K562 (cell line): ENCODE data around the gene PLEKHA5. TPM values are rescaled to one million over a fixed set of nuclear protein-coding genes. Genes with fewer than 3 reads are reported as not detected.

Source experiments
- ADNP ChIP-seq: fragments of 200-800 bp; sonication (Bioruptor generic); IDR thresholded peaks from 2 replicates; pipeline ENCODE4 v1.6.1; 2016; ENCODE audit warnings: missing genetic modification characterization, missing compliant biosample characterization
- FOXM1 ChIP-seq, 2 experiments: fragments of 450-650 bp in 1 of 2; sonication (generic) in 1 of 2; formaldehyde crosslinking in 1 of 2; IDR thresholded peaks; 2 replicates each; pipeline versions ENCODE4 v1.6.1 to v1.9.0; 2017 to 2022; ENCODE audit warnings: low read depth in 2 of 2, mild to moderate bottlenecking in 2 of 2, missing genetic modification reagents in 1 of 2, moderate library complexity in 1 of 2
- MAFF ChIP-seq: IDR thresholded peaks from 2 replicates; pipeline ENCODE4 v1.6.1; 2012; ENCODE audit warnings: low read length, improper control_type of control experiment
- NFYB ChIP-seq: IDR thresholded peaks from 2 replicates; pipeline ENCODE4 v1.6.1; 2011; ENCODE audit warnings: mild to moderate bottlenecking, moderate library complexity; ENCODE audit not compliant: insufficient read length; ENCODE audit errors: extremely low read depth
- NUFIP1 ChIP-seq: fragments of 450-650 bp; IDR thresholded peaks from 2 replicates; pipeline ENCODE4 v1.6.1; 2018; ENCODE audit not compliant: partially characterized antibody
- PCBP2 ChIP-seq: fragments of 200-400 bp; formaldehyde crosslinking; IDR thresholded peaks from 2 replicates; pipeline ENCODE4 v1.6.1; 2018; ENCODE audit warnings: low read length, low read depth, mild to moderate bottlenecking, moderate library complexity; ENCODE audit not compliant: poor library complexity, severe bottlenecking
- PTRF ChIP-seq: fragments of 450-650 bp; IDR thresholded peaks from 2 replicates; pipeline ENCODE4 v1.6.1; 2016; ENCODE audit warnings: mild to moderate bottlenecking, missing genetic modification characterization, missing compliant biosample characterization
- SRF ChIP-seq, 2 experiments: fragments of 250-450, 450-650 bp in 1 of 2; sonication (Bioruptor Pico) in 1 of 2; sonication (generic) in 1 of 2; formaldehyde crosslinking; IDR thresholded peaks; 2 replicates each; pipeline versions ENCODE4 v1.5.0 to v1.5.1; 2020 to 2022; ENCODE audit warnings: mild to moderate bottlenecking in 1 of 2, missing genetic modification reagents in 1 of 2
- polyA plus RNA-seq, 8 experiments: library from polyadenylated mRNA; depleted of rRNA in 4 of 8; stranded (reverse) in 5 of 8; unstranded in 3 of 8; fragments of >200 nt; fragmentation: Nextera tagmentation in 2 of 8; fragmentation: Illumina TruSeq in 1 of 8; extraction: Ambion mirVana in 2 of 8; extraction: Trizol in 1 of 8; gene quantifications; 2 replicates each; pipeline versions ENCODE4 v1.2.1 to v1.2.3, GENCODE V29; 2011 to 2014; ENCODE audit warnings: inconsistent platforms in 1 of 8, missing spikeins in 1 of 8
- total RNA-seq, 7 experiments: library from RNA; depleted of rRNA in 6 of 7; stranded (reverse); fragments of >200 nt in 6 of 7; fragmentation: Illumina TruSeq in 2 of 7; extraction: Trizol in 2 of 7; gene quantifications; 2 replicates each; pipeline versions ENCODE4 v1.2.1 to v1.2.3, GENCODE V29; 2011 to 2021; ENCODE audit warnings: low replicate concordance in 1 of 7
- TF ChIP-seq, protein P1 (sequence below), 2 experiments: fragments of 450-650 bp; IDR thresholded peaks; 2 replicates each; pipeline ENCODE4 v1.6.1; 2018; ENCODE audit warnings: mild to moderate bottlenecking in 2 of 2, low read depth in 1 of 2; ENCODE audit not compliant: partially characterized antibody in 2 of 2

The PLEKHA5 gene
- total and polyA plus RNA-seq, 9 of the 15 experiments (the other 6 are each of a cell fraction or from before 2014, with no cell fraction given) = 7.2 to 26.2 (median 17.4) TPM

DNA sequence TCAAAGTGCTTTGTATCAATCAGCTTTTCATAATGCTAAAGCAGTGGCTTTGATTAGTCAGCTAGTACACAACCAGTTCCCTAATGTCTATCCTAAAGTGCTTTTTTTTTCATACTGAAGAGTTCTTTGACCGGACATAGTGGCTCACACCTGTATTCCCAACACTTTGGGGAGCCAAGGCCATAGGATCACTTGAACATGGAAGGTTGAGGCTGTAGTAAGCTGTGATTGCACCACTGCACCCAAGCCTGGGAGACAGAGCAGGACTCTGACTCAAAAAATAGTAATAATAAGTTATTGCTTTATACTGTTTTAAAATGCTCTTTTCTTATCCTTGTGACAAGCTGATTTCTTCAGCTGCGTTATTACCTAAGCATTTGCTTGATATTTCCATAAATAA, 155.1 kb downstream of the PLEKHA5 start (continued):
- TF ChIP-seq, protein P1, sequence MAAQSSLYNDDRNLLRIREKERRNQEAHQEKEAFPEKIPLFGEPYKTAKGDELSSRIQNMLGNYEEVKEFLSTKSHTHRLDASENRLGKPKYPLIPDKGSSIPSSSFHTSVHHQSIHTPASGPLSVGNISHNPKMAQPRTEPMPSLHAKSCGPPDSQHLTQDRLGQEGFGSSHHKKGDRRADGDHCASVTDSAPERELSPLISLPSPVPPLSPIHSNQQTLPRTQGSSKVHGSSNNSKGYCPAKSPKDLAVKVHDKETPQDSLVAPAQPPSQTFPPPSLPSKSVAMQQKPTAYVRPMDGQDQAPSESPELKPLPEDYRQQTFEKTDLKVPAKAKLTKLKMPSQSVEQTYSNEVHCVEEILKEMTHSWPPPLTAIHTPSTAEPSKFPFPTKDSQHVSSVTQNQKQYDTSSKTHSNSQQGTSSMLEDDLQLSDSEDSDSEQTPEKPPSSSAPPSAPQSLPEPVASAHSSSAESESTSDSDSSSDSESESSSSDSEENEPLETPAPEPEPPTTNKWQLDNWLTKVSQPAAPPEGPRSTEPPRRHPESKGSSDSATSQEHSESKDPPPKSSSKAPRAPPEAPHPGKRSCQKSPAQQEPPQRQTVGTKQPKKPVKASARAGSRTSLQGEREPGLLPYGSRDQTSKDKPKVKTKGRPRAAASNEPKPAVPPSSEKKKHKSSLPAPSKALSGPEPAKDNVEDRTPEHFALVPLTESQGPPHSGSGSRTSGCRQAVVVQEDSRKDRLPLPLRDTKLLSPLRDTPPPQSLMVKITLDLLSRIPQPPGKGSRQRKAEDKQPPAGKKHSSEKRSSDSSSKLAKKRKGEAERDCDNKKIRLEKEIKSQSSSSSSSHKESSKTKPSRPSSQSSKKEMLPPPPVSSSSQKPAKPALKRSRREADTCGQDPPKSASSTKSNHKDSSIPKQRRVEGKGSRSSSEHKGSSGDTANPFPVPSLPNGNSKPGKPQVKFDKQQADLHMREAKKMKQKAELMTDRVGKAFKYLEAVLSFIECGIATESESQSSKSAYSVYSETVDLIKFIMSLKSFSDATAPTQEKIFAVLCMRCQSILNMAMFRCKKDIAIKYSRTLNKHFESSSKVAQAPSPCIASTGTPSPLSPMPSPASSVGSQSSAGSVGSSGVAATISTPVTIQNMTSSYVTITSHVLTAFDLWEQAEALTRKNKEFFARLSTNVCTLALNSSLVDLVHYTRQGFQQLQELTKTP (IDR thresholded peaks at IDR 0.05; ENCODE audit: low read depth in 1 of 2, partially characterized antibody in 2 of 2) = no peak
- TF ChIP-seq MAFF = no peak
- no peak for TF ChIP-seq ADNP (tag)
- no peak for TF ChIP-seq NFYB
- TF ChIP-seq PTRF (tag) = no peak
- TF ChIP-seq PCBP2 = no peak
- no peak for TF ChIP-seq FOXM1 (IDR thresholded peaks at IDR 0.05; ENCODE audit: low read depth)
- no peak for TF ChIP-seq FOXM1 (CRISPR knock-in tag; IDR thresholded peaks at IDR 0.05; ENCODE audit: low read depth)
- TF ChIP-seq NUFIP1 = no peak
- TF ChIP-seq SRF (CRISPR knock-in tag; IDR thresholded peaks at IDR 0.05) = no peak
